ENCODE results near the gene CERS6.

- TF ChIP-seq CTCF (IDR thresholded peaks at IDR 0.05; ENCODE audit: poor library complexity) (no peak), EZH2 (IDR thresholded peaks at IDR 0.05; ENCODE audit: borderline replicate concordance) (no peak), EZH2phosphoT487 (IDR thresholded peaks at IDR 0.05; ENCODE audit: low read depth, severe bottlenecking, unreplicated experiment) (no peak)
Observed at GRCh38 chr2:168740360-168740759, 284.3 kb downstream of the CERS6 start.
